ENCODE results near the gene TSSK3. TPM values are rescaled to one million over a fixed set of nuclear protein-coding genes. Genes with fewer than 3 reads are reported as not detected.

The TSSK3 gene
- total RNA-seq, 2 experiments from 2014 or later: 0.85 to 0.90 TPM

DNA sequence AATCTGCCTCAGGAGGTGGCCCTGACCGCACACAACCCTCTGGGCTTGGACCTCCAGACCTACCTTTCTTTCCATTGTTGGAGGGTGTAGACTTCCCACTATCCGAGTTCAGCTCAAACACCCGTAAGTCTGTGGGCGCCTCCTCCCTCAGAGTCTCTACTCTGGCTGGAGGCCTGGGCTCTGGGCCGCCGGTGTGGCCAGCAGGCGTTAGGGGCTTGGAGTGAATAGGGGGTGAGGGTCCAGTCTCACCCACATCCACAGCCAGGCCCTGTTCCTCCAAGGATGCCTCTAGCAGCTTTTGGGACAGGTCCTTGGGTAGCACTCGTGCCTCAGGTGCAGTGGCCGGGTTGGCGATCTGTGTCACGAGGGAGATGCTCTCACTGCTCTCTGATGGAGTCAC, 13.9 kb downstream of the TSSK3 start:
- DNase-seq (no peak), ATAC-seq (no peak)
- H3K36me3 Mint-ChIP-seq (ENCODE audit: low read depth): peaks cover 23% of the 10 kb centered on the region
- TF ChIP-seq, protein P1, sequence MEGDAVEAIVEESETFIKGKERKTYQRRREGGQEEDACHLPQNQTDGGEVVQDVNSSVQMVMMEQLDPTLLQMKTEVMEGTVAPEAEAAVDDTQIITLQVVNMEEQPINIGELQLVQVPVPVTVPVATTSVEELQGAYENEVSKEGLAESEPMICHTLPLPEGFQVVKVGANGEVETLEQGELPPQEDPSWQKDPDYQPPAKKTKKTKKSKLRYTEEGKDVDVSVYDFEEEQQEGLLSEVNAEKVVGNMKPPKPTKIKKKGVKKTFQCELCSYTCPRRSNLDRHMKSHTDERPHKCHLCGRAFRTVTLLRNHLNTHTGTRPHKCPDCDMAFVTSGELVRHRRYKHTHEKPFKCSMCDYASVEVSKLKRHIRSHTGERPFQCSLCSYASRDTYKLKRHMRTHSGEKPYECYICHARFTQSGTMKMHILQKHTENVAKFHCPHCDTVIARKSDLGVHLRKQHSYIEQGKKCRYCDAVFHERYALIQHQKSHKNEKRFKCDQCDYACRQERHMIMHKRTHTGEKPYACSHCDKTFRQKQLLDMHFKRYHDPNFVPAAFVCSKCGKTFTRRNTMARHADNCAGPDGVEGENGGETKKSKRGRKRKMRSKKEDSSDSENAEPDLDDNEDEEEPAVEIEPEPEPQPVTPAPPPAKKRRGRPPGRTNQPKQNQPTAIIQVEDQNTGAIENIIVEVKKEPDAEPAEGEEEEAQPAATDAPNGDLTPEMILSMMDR (IDR thresholded peaks at IDR 0.05): no peak
- POLR2A ChIA-PET: interaction anchor here (1.4 kb wide), 1 partner anchor 18 kb away, joined by 5 read pairs; the partner anchor contains the start of gene BSDC1
- peaks cover 15% of the 10 kb centered on the region for H3K4me1 Mint-ChIP-seq (ENCODE audit: low read depth)
- no peak overlapping the region for H3K4me3 Mint-ChIP-seq
- CTCF ChIA-PET: interaction anchor here (1.9 kb wide), 1 partner anchor 25 kb away, joined by 10 read pairs; no protein-coding TSS in a partner anchor
- H3K27ac Mint-ChIP-seq: no peak overlapping the region
- intact Hi-C loops (cut with micrococcal nuclease): no loop called here
- H3K27me3 Mint-ChIP-seq: no peaks in the 10 kb centered on the region
- no peaks in the 10 kb centered on the region for H3K9me3 Mint-ChIP-seq

DNA sequence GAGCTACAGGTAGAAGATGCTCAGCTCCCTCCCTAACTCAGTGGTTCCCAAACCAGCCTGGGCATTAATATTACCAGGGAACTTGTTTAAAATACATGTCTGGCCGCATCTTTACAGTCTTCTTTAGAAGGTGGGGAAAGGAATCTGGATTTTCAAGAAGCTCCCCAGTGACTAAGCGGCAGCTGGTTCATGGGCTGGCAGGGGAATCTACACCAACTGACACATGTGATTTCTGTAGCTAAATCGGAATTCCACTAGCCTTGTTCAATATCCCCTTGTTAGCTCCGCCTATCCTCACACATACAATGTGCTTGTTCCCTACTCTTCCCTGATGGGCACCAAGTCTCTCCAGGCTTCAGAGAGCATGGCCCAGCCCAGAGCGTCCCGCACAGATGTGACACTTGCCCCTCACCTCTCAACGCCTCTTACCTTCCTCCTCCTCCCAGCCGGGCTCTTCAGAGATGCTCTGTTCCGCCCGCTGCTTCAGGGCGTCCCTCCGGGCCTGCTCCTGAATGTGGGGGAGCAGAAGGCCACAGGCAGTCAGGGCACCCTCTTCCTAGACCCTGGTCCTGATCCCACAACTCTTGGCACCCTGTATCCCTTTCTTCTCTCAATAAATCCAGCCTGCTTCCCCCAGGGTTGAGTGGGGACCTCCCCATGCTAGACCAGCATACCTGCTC, 15.3 kb downstream of the TSSK3 start:
- ChIA-PET CTCF (interaction anchor here (1.6 to 1.9 kb wide), 2 partner anchors 24 to 162 kb away, joined by 7 to 10 read pairs; no protein-coding TSS in a partner anchor), POLR2A (interaction anchor here (0.9 to 1.3 kb wide), 3 partner anchors 15 to 162 kb away, joined by 3 to 4 read pairs (median 3); partner anchors contain the start of gene BSDC1)
- DNase-seq (no peak), ATAC-seq (no peak)
- TF ChIP-seq, protein P1 (IDR thresholded peaks at IDR 0.05): no peak
- H3K9me3 Mint-ChIP-seq: no peaks in the 10 kb centered on the region
- H3K27ac Mint-ChIP-seq: no peak overlapping the region
- intact Hi-C loops (cut with micrococcal nuclease): no loop called here
- no peaks in the 10 kb centered on the region for H3K27me3 Mint-ChIP-seq
- peaks cover 2% of the 10 kb centered on the region for H3K4me1 Mint-ChIP-seq (ENCODE audit: low read depth)
- H3K36me3 Mint-ChIP-seq (ENCODE audit: low read depth): peaks cover 20% of the 10 kb centered on the region
- H3K4me3 Mint-ChIP-seq: no peak overlapping the region

DNA sequence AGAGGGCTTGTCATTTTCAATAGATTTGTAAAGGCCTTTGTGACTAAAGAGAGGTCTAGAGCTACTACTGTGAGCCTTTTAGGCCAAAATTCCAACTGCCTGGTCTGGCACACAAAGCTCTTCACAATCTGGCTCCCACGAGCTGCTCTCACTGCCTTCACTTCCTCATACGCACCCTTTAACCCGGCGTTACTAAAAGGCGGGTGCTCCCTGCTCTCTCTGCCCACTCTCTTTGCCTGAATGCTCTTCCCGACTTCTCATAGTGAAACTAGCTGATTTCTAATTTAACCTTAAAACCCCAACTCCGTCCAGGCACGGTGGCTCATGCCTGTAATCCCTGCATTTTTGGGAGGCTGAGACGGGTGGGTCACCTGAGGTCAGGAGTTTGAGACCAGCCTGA, 17.7 kb downstream of the TSSK3 start:
- no peaks in the 10 kb centered on the region for H3K9me3 Mint-ChIP-seq
- H3K4me3 Mint-ChIP-seq: no peak overlapping the region
- H3K4me1 Mint-ChIP-seq (ENCODE audit: low read depth): no peaks in the 10 kb centered on the region
- TF ChIP-seq, protein P1 (IDR thresholded peaks at IDR 0.05): no peak
- DNase-seq (no peak), ATAC-seq (no peak)
- peaks cover 21% of the 10 kb centered on the region for H3K36me3 Mint-ChIP-seq (ENCODE audit: low read depth)
- ChIA-PET CTCF (interaction anchor here (1.4 kb wide), 1 partner anchor 132 kb away, joined by 4 read pairs; no protein-coding TSS in a partner anchor), POLR2A (interaction anchor here (1.3 kb wide), 1 partner anchor 14 kb away, joined by 6 read pairs; the partner anchor contains the start of gene BSDC1)
- H3K27ac Mint-ChIP-seq: no peak overlapping the region
- no peaks in the 10 kb centered on the region for H3K27me3 Mint-ChIP-seq
- intact Hi-C loops (cut with micrococcal nuclease): no loop called here

DNA sequence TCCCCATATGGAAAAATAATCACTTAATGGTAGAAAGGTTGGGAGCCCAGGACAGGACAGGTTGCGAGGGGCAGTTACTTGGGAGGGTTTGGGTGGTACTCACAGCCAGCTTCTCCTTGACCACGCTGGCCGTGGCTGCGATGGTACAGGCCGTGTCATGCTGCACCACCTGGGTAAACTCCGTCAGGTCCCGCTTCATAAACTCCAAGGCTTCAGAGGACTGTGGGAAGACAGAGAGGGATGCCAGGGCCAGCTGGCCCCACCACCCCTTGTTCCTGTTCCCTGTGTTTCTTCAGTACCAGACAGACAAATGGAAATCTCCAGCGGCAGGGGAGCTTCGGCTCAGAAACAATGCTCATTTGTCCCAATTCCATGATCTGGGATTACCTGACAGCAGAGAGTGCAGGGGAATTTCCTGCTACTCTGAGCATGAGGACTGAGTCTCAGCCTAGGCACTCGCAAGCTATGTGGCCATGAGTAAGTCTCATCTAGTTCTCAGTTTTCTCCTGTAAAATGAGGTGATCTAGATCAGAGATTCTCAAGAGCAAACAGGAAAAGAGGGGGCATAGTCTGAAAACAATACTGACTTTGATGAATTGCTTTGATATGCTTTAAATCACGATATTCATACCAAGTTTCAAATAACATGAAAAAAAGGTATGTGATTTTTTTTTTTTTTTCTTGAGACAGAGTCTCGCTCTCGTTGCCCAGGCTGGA, 24.5 kb downstream of the TSSK3 start:
- no peak for ATAC-seq
- no peak for DNase-seq
- Mint-ChIP-seq H3K27ac (no peak overlapping the region), H3K27me3 (no peaks in the 10 kb centered on the region), H3K4me3 (no peak overlapping the region), H3K4me1 (ENCODE audit: low read depth) (peaks cover 4% of the 10 kb centered on the region), H3K36me3 (ENCODE audit: low read depth) (peaks cover 11% of the 10 kb centered on the region), H3K9me3 (no peaks in the 10 kb centered on the region)
- CTCF ChIA-PET: interaction anchor here (0.7 to 3.9 kb wide), 5 partner anchors 13 to 668 kb away, joined by 3 to 33 read pairs (median 3); partner anchors contain the start of gene MARCKSL1
- intact Hi-C loops (cut with micrococcal nuclease): no loop called here
- POLR2A ChIA-PET: interaction anchor here (1.1 to 1.3 kb wide), 2 partner anchors 12 to 570 kb away, joined by 3 to 4 read pairs; no protein-coding TSS in a partner anchor
- TF ChIP-seq, protein P1 (IDR thresholded peaks at IDR 0.05): no peak

All from activated CD8-positive, alpha-beta T cell treated with anti-CD3 and anti-CD28 coated beads for 36 hours (primary cell).